Measurements from ENCODE around the gene KLHDC9. TPM values are rescaled to one million over a fixed set of nuclear protein-coding genes. Genes with fewer than 3 reads are reported as not detected.

Gene KLHDC9
- total RNA-seq, 2 experiments from 2014 or later: 0.30 TPM; not detected in 1

DNA sequence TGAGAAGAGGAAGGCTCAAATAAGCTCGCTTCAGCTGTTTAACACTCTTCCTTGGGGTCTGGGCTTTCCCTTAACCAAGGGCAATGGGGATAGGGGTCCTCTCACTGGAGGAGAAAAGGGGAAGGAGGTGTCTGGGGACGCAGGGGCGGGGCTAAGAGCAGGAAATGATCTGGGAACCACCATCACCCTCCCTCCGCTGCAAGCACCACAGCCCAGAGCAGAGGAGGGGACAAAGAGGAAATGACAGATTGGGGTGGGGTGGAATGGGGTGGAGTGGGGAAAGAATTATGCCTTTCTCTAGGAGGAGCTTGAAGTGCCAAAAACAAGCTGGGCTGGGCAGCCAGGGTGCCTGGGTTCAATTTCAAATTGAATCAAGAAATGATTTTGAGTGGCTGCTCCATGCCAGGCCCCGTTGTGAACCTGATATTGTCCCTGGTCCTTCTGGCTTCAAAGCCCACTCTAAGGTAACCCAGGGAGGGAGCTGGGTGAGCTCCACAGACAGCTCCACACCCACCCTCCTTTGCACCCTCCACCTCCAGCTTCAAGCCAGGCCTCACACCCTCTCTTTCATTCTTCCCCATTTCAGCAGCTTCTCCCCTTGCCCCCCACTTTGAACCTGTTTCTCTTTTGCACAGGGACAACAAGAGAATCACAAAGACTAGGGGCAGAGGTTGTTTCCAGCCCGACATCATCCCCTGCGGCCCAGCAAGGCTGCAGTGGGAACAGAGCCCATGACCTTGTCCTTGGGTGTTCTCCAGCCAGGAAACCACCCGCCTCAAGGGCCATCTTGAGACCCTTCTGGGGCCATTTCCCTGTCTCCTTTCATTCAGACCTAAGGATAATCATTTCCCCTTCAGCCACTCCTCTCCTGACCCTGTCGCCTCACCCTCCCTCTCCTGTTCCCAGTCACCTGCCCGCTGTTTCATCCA lies 29.6 kb upstream of the KLHDC9 start:
- Mint-ChIP-seq H3K36me3 (ENCODE audit: low read depth) (peaks cover 43% of the 10 kb centered on the region), H3K27ac (peak overlapping the region; percentile 99), H3K4me1 (peaks cover 71% of the 10 kb centered on the region), H3K9me3 (no peaks in the 10 kb centered on the region), H3K27me3 (no peaks in the 10 kb centered on the region), H3K4me3 (peak overlapping the region; percentile 93)
- ChIA-PET POLR2A (interaction anchor here (0.5 to 2.2 kb wide), 6 partner anchors 23 to 907 kb away, joined by 3 to 6 read pairs (median 3); partner anchors contain the start of genes F11R and USF1), CTCF (interaction anchor here (0.9 to 13.5 kb wide), 12 partner anchors 9 to 79 kb away, joined by 3 to 185 read pairs (median 6); partner anchors contain the start of genes KLHDC9, NECTIN4 and USF1)
- peak; percentile 91 for DNase-seq

DNA sequence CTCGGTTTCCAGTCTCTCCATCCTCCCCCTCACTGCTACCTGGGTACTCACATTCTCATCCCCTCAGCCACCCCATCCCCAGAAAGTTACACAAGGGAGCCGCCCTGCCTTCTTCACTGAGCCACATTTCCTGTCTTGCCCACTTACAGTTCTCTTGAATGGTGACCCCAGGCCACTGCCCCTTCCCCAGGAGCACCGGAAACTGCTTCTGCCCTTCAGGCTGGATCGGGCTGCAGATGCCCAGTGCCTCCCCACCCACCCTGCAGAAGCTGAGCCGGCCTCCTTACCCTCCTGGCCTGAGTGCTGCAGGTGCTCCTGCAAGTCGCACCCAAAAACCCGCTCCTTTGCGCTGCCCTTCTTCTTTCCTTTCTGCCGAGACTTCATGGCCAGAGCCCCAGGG lies 28.9 kb upstream of the KLHDC9 start:
- Mint-ChIP-seq H3K9me3 (no peaks in the 10 kb centered on the region), H3K4me1 (peaks cover 64% of the 10 kb centered on the region), H3K27me3 (no peaks in the 10 kb centered on the region), H3K36me3 (ENCODE audit: low read depth) (peaks cover 37% of the 10 kb centered on the region), H3K4me3 (peak overlapping the region; percentile 93), H3K27ac (peak overlapping the region; percentile 99)
- CTCF ChIA-PET: interaction anchor here (0.6 to 13.5 kb wide), 15 partner anchors 9 to 314 kb away, joined by 3 to 185 read pairs (median 5); partner anchors contain the start of genes KLHDC9, NECTIN4, PPOX and USF1
- POLR2A ChIA-PET: interaction anchor here (0.5 to 2.2 kb wide), 3 partner anchors 24 to 434 kb away, joined by 3 to 6 read pairs (median 3); partner anchors contain the start of gene USF1
- DNase-seq: peak; percentile 23

DNA sequence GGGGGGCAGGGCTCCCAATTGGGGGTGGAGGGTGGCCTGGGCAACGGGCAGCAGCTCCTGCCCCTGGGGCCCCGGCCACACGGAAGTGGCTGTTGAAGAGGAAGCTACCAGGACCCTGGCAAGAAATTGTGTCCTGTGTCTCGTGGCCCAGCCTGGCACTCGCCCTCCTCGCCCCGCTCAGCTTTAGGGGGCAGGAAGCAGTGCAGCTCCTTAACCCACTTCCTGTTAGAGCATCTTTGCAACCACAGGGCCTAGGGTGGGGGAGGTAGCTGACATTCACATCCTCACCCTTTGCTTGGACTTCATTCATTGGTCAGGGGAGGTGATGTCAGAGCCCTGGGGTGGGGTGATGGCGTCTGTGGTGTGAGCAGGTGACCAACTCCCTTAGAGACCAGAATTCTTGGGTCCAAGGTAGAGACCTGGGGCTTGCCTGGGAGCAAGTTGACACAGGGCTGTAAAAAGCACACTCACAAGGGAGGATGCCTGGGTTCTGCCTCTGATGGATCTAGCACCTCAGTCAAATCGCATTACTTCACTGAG lies 28.4 kb upstream of the KLHDC9 start, which contains the start of gene ARHGAP30:
Gene ARHGAP30, minus strand, starts transcription at position 161 of the 540 bp plus-strand sequence. CDS start 267 bp downstream, outside the sequence.
- POLR2A ChIA-PET: interaction anchor here (0.5 to 2.2 kb wide), 5 partner anchors 24 to 434 kb away, joined by 3 to 6 read pairs (median 3); partner anchors contain the start of genes F11R and USF1
- H3K9me3 Mint-ChIP-seq: no peaks in the 10 kb centered on the region
- DNase-seq: peak; percentile 94
- H3K27me3 Mint-ChIP-seq: no peaks in the 10 kb centered on the region
- H3K36me3 Mint-ChIP-seq (ENCODE audit: low read depth): peaks cover 32% of the 10 kb centered on the region
- CTCF ChIA-PET: interaction anchor here (0.6 to 13.5 kb wide), 12 partner anchors 9 to 314 kb away, joined by 3 to 185 read pairs (median 4); partner anchors contain the start of genes KLHDC9, NECTIN4, PPOX and USF1
- H3K27ac Mint-ChIP-seq: peak within 1 kb of the TSS; percentile 99
- peaks cover 59% of the 10 kb centered on the region for H3K4me1 Mint-ChIP-seq
- H3K4me3 Mint-ChIP-seq: peak within 1 kb of the TSS; percentile 93

DNA sequence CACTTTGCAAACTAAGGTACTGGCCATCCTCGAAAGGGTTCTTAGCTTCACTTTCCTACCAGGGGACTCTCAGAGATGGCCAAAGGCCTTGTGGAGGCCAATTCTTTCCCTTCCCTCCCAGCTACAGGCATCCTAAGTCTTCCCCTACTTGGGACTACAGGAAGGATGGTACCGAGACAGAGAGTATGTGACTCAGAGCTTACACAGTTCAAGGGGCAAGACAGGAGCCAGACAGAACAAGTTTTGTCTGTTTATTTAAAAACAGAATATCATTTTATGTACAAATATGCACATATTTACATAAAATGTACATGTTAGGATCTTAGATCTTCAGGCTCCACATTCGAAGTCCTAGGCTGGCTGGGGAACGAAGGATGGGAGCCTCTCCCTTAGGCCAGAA lies 27.4 kb upstream of the KLHDC9 start:
- ChIA-PET POLR2A (interaction anchor here (0.6 to 2.2 kb wide), 4 partner anchors 24 to 68 kb away, joined by 3 to 6 read pairs (median 4); partner anchors contain the start of gene USF1), CTCF (interaction anchor here (0.6 to 13.5 kb wide), 10 partner anchors 8 to 119 kb away, joined by 4 to 185 read pairs (median 6); partner anchors contain the start of genes KLHDC9, NECTIN4, PPOX and USF1)
- Mint-ChIP-seq H3K27me3 (no peaks in the 10 kb centered on the region), H3K9me3 (no peaks in the 10 kb centered on the region), H3K4me3 (no peak overlapping the region), H3K27ac (peak overlapping the region; percentile 99), H3K4me1 (peaks cover 55% of the 10 kb centered on the region), H3K36me3 (ENCODE audit: low read depth) (peaks cover 32% of the 10 kb centered on the region)
- no peak for DNase-seq

DNA sequence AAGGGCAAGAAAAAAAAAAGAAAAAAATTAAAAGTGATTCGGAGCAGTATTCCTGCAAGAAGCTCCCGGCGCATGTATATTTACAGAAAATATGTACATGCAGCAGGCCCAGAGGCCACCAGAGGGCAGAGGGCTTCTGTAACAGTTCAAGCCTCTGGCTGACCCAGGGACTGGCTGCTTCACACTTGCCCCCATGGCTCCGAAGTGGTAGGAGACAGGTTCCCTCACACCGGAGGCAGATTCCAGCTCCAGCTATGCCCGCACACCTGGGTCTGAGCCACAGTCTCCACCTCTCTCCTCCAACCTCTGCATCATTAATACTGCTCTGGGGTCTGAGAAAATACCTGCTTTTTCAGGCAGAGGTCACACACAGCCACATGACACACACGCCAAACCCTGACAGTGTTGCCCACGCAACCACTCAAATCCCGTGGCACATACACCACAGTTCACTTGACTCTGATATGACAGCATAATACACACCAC lies 26.2 kb upstream of the KLHDC9 start:
- CTCF ChIA-PET: interaction anchor here (0.6 to 13.5 kb wide), 13 partner anchors 11 to 98 kb away, joined by 3 to 185 read pairs (median 4); partner anchors contain the start of genes KLHDC9, NECTIN4, NIT1 and PFDN2
- Mint-ChIP-seq H3K27ac (peak overlapping the region; percentile 43), H3K9me3 (no peaks in the 10 kb centered on the region), H3K4me1 (peaks cover 51% of the 10 kb centered on the region), H3K27me3 (no peaks in the 10 kb centered on the region), H3K36me3 (ENCODE audit: low read depth) (peaks cover 25% of the 10 kb centered on the region), H3K4me3 (no peak overlapping the region)
- POLR2A ChIA-PET: interaction anchor here (1.1 kb wide), 1 partner anchor 25 kb away, joined by 3 read pairs; no protein-coding TSS in a partner anchor
- DNase-seq: peak; percentile 63

DNA sequence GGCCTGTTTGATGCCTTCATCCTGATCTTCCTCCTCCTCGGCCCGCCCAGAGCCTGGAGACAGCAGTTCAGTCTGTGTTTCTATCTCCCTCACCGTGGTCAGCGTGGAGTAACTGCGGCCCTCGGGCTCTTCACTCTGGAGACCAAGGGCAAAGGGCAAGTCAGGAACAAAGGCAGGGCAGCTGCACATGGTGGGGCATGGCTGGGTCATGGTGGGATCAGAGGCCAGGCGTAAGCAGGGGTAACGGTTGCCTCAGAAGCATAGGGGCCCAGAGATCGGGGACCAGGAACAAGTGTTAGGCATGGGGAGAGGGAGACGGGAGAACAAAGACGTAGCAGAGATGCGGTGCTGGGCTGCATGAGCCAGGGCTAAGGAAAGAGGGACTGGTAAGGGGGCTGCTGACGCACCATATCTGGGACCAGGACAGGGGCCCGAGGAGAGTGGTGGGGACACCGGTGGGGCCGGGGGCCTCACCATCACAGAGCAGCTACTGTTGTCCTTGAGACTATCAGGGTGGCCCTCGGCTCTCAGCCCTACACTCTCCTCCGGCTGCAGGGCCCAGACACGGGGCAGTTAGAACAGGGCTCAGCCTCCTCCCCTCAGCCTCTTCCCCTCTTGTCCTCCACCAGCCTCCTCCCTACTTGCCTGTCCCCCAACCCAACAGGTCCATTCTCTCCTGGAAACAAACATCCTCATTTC lies 25.3 kb upstream of the KLHDC9 start:
- peaks cover 18% of the 10 kb centered on the region for H3K36me3 Mint-ChIP-seq (ENCODE audit: low read depth)
- H3K4me3 Mint-ChIP-seq: no peak overlapping the region
- POLR2A ChIA-PET: no interaction called here

DNA sequence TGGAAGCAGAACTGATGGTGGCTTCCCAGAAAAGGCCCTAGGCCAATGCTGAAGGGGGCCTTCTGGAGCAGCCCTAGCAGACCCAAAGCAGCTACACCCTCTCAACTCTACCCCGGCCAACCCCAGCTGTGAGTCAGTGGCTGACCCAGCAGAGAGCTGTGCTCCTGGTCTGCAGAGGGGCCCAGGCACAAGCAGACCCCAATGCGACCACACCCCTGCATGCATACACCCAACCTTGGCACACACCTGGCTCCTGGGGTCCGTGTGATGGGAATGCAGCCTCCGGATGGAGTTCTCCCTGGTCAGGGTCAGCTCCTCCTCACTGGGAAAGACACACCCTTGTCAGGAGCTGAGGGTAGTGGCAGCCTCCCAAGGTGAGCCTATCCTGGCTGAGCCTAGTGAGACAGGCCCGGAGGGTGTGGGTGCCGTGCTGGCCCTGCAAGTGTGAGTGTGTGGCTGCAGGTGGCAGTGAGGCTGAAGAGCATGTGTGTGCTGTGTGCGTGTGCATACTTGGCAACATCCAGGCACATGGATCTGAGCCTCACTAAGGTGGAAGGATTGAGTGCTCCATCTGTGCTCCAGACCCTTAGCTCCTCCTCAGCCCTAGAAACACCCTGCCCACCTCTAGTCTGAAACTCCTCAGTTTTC lies 24.6 kb upstream of the KLHDC9 start:
- Mint-ChIP-seq H3K27ac (peak overlapping the region; percentile 38), H3K27me3 (no peaks in the 10 kb centered on the region), H3K4me1 (peaks cover 39% of the 10 kb centered on the region), H3K9me3 (no peaks in the 10 kb centered on the region), H3K4me3 (no peak overlapping the region), H3K36me3 (ENCODE audit: low read depth) (peaks cover 11% of the 10 kb centered on the region)
- POLR2A ChIA-PET: no interaction called here
- DNase-seq: no peak
- CTCF ChIA-PET: interaction anchor here (0.6 to 13.5 kb wide), 5 partner anchors 9 to 92 kb away, joined by 3 to 185 read pairs (median 3); partner anchors contain the start of genes KLHDC9 and NECTIN4

More for the DNA sequence above, 25.3 kb upstream of the KLHDC9 start:
- Mint-ChIP-seq H3K27ac (peak overlapping the region; percentile 57), H3K9me3 (no peaks in the 10 kb centered on the region), H3K4me1 (peaks cover 43% of the 10 kb centered on the region), H3K27me3 (no peaks in the 10 kb centered on the region)
- no peak for DNase-seq
- CTCF ChIA-PET: interaction anchor here (1.0 to 13.5 kb wide), 6 partner anchors 12 to 93 kb away, joined by 3 to 185 read pairs (median 4); partner anchors contain the start of genes KLHDC9 and NECTIN4

DNA sequence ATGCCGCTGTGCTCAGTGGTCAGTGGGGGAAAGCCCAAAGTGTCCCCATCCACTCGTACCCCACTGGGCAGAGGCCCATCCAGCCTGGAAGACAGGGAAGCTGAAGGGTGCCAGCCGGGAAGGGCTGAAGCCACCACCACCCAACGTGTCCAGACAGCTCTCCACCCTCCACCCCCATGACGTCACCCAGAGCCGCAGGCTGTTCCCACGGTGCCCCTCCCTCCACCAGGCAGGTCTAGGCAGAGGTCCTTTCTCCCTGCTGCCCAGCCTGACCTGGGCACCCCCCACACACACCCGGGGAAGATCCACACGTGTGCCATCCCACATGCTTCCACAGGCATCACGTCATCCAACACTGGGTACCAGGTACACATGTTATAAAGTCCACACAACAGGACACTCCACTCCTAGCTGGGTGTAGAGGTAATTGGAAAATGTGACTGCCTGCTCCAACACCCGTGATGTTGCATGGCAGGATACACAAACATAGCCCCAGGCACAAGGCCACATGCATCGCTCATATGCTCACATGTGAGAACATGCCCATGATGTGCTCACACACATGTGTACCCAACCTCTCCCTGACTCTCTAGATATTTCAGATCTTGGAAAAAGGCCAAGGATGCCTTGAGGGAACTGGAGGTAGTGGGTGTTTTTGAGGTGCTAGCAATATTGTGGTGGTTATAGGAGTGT lies 23.3 kb upstream of the KLHDC9 start:
- Mint-ChIP-seq H3K4me1 (peaks cover 39% of the 10 kb centered on the region), H3K27ac (no peak overlapping the region), H3K36me3 (ENCODE audit: low read depth) (no peaks in the 10 kb centered on the region), H3K9me3 (no peaks in the 10 kb centered on the region), H3K27me3 (no peaks in the 10 kb centered on the region), H3K4me3 (no peak overlapping the region)
- DNase-seq: no peak
- ChIA-PET CTCF (interaction anchor here (0.6 to 13.5 kb wide), 3 partner anchors 10 to 30 kb away, joined by 4 to 185 read pairs (median 88); partner anchors contain the start of genes KLHDC9 and NECTIN4), POLR2A (no interaction called here)

DNA sequence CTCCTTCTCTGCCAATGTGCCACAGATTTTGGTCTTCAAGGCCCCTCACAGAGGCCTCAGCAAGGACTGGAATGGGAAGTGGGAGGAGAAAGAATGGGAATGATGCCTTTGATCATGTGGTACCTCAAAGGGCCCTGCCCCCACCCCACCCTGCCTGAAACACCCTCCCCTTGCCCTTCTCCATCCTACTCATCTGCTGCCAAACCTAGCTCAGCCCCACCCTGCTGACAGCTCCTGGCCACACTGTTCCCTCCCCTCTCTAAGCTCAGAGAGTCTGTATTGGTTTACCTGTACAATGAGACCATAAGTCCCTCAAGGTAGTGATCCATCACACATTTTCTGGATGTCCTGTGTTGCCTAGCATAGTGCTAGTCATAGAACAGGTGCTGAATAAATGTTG lies 21.8 kb upstream of the KLHDC9 start:
- DNase-seq: no peak
- ChIA-PET CTCF (interaction anchor here (1.2 to 13.5 kb wide), 3 partner anchors 8 to 31 kb away, joined by 3 to 185 read pairs (median 88); partner anchors contain the start of genes KLHDC9, NECTIN4 and USF1), POLR2A (no interaction called here)
- Mint-ChIP-seq H3K27me3 (no peaks in the 10 kb centered on the region), H3K4me3 (no peak overlapping the region), H3K9me3 (no peaks in the 10 kb centered on the region), H3K4me1 (peaks cover 24% of the 10 kb centered on the region), H3K36me3 (ENCODE audit: low read depth) (no peaks in the 10 kb centered on the region), H3K27ac (no peak overlapping the region)

DNA sequence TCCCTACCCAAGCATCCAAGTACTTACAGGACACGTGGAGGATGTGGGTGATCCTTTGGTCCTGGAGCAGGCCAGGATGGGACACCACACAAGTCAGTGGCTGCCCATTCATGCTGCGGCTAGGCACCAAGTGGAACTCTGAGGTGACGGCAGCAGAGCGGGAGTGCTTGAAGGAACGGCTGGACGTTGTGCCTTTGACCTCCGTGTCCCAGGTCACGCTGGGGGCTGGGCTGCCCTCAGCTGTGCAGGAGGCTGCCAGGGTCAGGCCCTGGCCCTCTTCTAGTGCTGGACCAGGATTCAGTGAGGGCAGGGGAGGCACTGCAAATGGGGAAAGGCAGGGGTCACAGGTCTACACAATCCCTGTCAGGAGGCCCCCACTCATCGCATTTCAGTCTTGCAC lies 20.7 kb upstream of the KLHDC9 start:
- Mint-ChIP-seq H3K4me1 (peaks cover 16% of the 10 kb centered on the region), H3K27ac (no peak overlapping the region), H3K4me3 (no peak overlapping the region), H3K27me3 (no peaks in the 10 kb centered on the region), H3K9me3 (no peaks in the 10 kb centered on the region), H3K36me3 (ENCODE audit: low read depth) (no peaks in the 10 kb centered on the region)
- ChIA-PET CTCF (interaction anchor here (0.7 to 13.5 kb wide), 3 partner anchors 7 to 20 kb away, joined by 3 to 185 read pairs (median 88); partner anchors contain the start of genes KLHDC9 and NECTIN4), POLR2A (no interaction called here)
- no peak for DNase-seq
